PC-9 (cell line): ENCODE data around the gene OR10H1. TPM values are rescaled to one million over a fixed set of nuclear protein-coding genes. Genes with fewer than 3 reads are reported as not detected.

Experiments
- BruUV-seq: library from RNA; stranded (reverse); fragments of 400-500 nt; replicated peaks from 2 replicates; lab custom pipeline; 2021; lab: Mats Ljungman, UMichigan
- CTCF ChIA-PET: fragments of 300-600 bp; sonication (Branson Sonifier 250); formaldehyde crosslinking; loops from one replicate; lab custom pipeline; 2022; ENCODE audit warnings: antibody characterized with exemption; lab: Charles Lee
- POLR2A ChIA-PET: fragments of 300-600 bp; sonication (Branson Sonifier 250); formaldehyde crosslinking; loops from one replicate; lab custom pipeline; 2022; ENCODE audit warnings: antibody characterized with exemption; ENCODE audit not compliant: unreplicated experiment; lab: Charles Lee
- DNase-seq, 2 experiments: peaks; one replicate each; pipeline versions ENCODE4 v3.0.0 to v3.0.0-alpha.2; 2015 to 2022; ENCODE audit warnings: mixed read lengths in 1 of 2
- H2AFZ ChIP-seq: fragments of 200-600 bp; sonication (generic); 2 replicates; pipeline ENCODE4 v1.8.1; 2017; ENCODE audit warnings: antibody characterized with exemption
- H3F3A ChIP-seq: fragments of 200-600 bp; sonication (generic); 2 replicates; pipeline ENCODE4 v1.8.1; 2017; ENCODE audit warnings: antibody characterized with exemption, mild to moderate bottlenecking, low read depth; ENCODE audit not compliant: insufficient read depth
- H3K27ac ChIP-seq: fragments of 200-600 bp; sonication (generic); 2 replicates; pipeline ENCODE4 v1.6.1; 2016; ENCODE audit warnings: mixed run types
- H3K27me3 ChIP-seq: fragments of 200-600 bp; sonication (generic); 2 replicates; pipeline ENCODE4 v1.6.1; 2016; ENCODE audit warnings: low read depth, mixed run types; ENCODE audit not compliant: insufficient read depth
- H3K36me3 ChIP-seq: fragments of 200-600 bp; sonication (generic); 2 replicates; pipeline ENCODE4 v1.6.1; 2016; ENCODE audit warnings: low read depth, mixed run types
- H3K4me1 ChIP-seq: fragments of 200-600 bp; sonication (generic); replicated peaks from 2 replicates; pipeline ENCODE4 v1.6.1; 2016; ENCODE audit warnings: mixed run types; ENCODE audit not compliant: insufficient read depth
- H3K4me2 ChIP-seq: fragments of 200-600 bp; sonication (generic); 2 replicates; pipeline ENCODE4 v1.6.1; 2017; ENCODE audit warnings: mixed run types
- H3K4me3 ChIP-seq: fragments of 200-600 bp; sonication (generic); 2 replicates; pipeline ENCODE4 v1.6.1; 2016; ENCODE audit warnings: mixed run types
- H3K79me2 ChIP-seq: fragments of 200-600 bp; sonication (generic); 2 replicates; pipeline ENCODE4 v1.6.1; 2017; ENCODE audit warnings: low read depth, mixed run types
- H3K9me2 ChIP-seq: fragments of 200-600 bp; sonication (generic); 2 replicates; pipeline ENCODE4 v1.8.1; 2017; ENCODE audit warnings: mild to moderate bottlenecking; ENCODE audit not compliant: insufficient read depth
- H3K9me3 ChIP-seq: fragments of 200-600 bp; sonication (generic); 2 replicates; pipeline ENCODE4 v1.8.1; 2016; ENCODE audit warnings: low read depth; ENCODE audit not compliant: insufficient read depth
- H4K20me1 ChIP-seq: fragments of 200-600 bp; sonication (generic); 2 replicates; pipeline ENCODE4 v1.8.1; 2017; ENCODE audit not compliant: insufficient read depth
- CTCF ChIP-seq: fragments of 200-600 bp; sonication (generic); conservative IDR thresholded peaks from 2 replicates; pipeline ENCODE4 v1.6.1; 2017; ENCODE audit warnings: mixed run types, antibody characterized with exemption, mild to moderate bottlenecking, moderate library complexity
- EZH2 ChIP-seq: fragments of 200-600 bp; sonication (generic); IDR thresholded peaks from 2 replicates; pipeline ENCODE4 v1.8.0; 2017; ENCODE audit warnings: antibody characterized with exemption, low read depth
- intact Hi-C: fragments of 100-400 bp; cut with micrococcal nuclease; formaldehyde crosslinking; loops from one replicate; pipeline ENCODE4 v1.10.0; 2022; ENCODE audit not compliant: unreplicated experiment
- total RNA-seq: library from RNA; stranded (reverse); gene quantifications from 2 replicates; pipeline ENCODE4 v1.2.3, GENCODE V29; 2021

OR10H1 gene
- total RNA-seq, 1 experiment from 2014 or later, result 0.20 TPM

GRCh38 chr19:15759962-15760565, 55.4 kb downstream of the OR10H1 start:
- ChIA-PET POLR2A (no interaction called here), CTCF (no interaction called here)
- H3K4me1 ChIP-seq, result no peaks in the 10 kb centered on the region
- intact Hi-C loops, result no loop called here
- H3K27me3 ChIP-seq, result peaks cover 39% of the 10 kb centered on the region; the same call in 1 of the 2 replicates
- no peaks in the 10 kb centered on the region for H4K20me1 ChIP-seq
- H3K9me2 ChIP-seq, result no peaks in the 10 kb centered on the region
- no peak overlapping the region for H3K27ac ChIP-seq
- H3K79me2 ChIP-seq, result no peaks in the 10 kb centered on the region
- no peaks in the 10 kb centered on the region for H3F3A ChIP-seq
- H3K36me3 ChIP-seq, result no peaks in the 10 kb centered on the region
- H2AFZ ChIP-seq, result no peak overlapping the region
- peak in 1 of 2 experiments; percentile 3 for DNase-seq
- no TSS peak for BruUV-seq
- H3K9me3 ChIP-seq, result 0 out of 2 replicates have a peak, but pooled peaks cover 3% of the 10 kb centered on the region
- TF ChIP-seq EZH2 (no peak), CTCF (peak; percentile 65)
- no peak overlapping the region for H3K4me3 ChIP-seq
- no peak overlapping the region for H3K4me2 ChIP-seq

- peaks cover 55% of the 10 kb centered on the region; the same call in 1 of the 2 replicates for H3K27me3 ChIP-seq
- no peaks in the 10 kb centered on the region for H3K36me3 ChIP-seq
- no peak overlapping the region for H3K27ac ChIP-seq
- no peak overlapping the region for H3K4me3 ChIP-seq
- H3K9me3 ChIP-seq, result 0 out of 2 replicates have a peak, but pooled peaks cover 3% of the 10 kb centered on the region
- no peaks in the 10 kb centered on the region for H3K4me1 ChIP-seq
- ChIA-PET POLR2A (no interaction called here), CTCF (no interaction called here)
- intact Hi-C loops, result no loop called here
- no peak for TF ChIP-seq CTCF
- no peak for TF ChIP-seq EZH2
- no TSS peak for BruUV-seq
- no peaks in the 10 kb centered on the region for H4K20me1 ChIP-seq
- no peak overlapping the region for H2AFZ ChIP-seq
- H3K9me2 ChIP-seq, result no peaks in the 10 kb centered on the region
- no peaks in the 10 kb centered on the region for H3F3A ChIP-seq
- no peak overlapping the region for H3K4me2 ChIP-seq
- H3K79me2 ChIP-seq, result no peaks in the 10 kb centered on the region
- DNase-seq, result no peak
Observed at GRCh38 chr19:15758379-15758778, 57.1 kb downstream of the OR10H1 start.

Other genes with a start within 250 kb of the OR10H1 start
- not detected in 2 replicates for gene CYP4F8, start 200.4 kb downstream of the OR10H1 start, total RNA-seq
- gene CYP4F3, start 174.8 kb downstream of the OR10H1 start, total RNA-seq, result 57.6 and 70.7 TPM in 2 replicates
- 5.7 and 8.1 TPM in 2 replicates for gene CYP4F12, start 142.6 kb downstream of the OR10H1 start, total RNA-seq
- not detected in 2 replicates for gene OR10H2, start 87.6 kb downstream of the OR10H1 start, total RNA-seq
- not detected in 2 replicates for gene OR10H3, start 77.7 kb downstream of the OR10H1 start, total RNA-seq
- gene OR10H5, start 28.0 kb downstream of the OR10H1 start, total RNA-seq, result not detected in 2 replicates
- 0.31 and 1.1 TPM in 2 replicates for gene CYP4F2, start 82.4 kb upstream of the OR10H1 start, total RNA-seq
- gene CYP4F11, start 118.9 kb upstream of the OR10H1 start, total RNA-seq, result 152 and 187 TPM in 2 replicates
- gene OR10H4, start 133.3 kb upstream of the OR10H1 start, total RNA-seq, result not detected in 2 replicates